DMS53 treated with DMSO at 0.1 percent for 48 hours (cell line): ENCODE data around the gene LIN37.

Source experiments
- DNase-seq: peaks from one replicate; lab custom pipeline; 2025; ENCODE audit not compliant: unreplicated experiment; lab: John Stamatoyannopoulos, UW

Gene LIN37

DNA sequence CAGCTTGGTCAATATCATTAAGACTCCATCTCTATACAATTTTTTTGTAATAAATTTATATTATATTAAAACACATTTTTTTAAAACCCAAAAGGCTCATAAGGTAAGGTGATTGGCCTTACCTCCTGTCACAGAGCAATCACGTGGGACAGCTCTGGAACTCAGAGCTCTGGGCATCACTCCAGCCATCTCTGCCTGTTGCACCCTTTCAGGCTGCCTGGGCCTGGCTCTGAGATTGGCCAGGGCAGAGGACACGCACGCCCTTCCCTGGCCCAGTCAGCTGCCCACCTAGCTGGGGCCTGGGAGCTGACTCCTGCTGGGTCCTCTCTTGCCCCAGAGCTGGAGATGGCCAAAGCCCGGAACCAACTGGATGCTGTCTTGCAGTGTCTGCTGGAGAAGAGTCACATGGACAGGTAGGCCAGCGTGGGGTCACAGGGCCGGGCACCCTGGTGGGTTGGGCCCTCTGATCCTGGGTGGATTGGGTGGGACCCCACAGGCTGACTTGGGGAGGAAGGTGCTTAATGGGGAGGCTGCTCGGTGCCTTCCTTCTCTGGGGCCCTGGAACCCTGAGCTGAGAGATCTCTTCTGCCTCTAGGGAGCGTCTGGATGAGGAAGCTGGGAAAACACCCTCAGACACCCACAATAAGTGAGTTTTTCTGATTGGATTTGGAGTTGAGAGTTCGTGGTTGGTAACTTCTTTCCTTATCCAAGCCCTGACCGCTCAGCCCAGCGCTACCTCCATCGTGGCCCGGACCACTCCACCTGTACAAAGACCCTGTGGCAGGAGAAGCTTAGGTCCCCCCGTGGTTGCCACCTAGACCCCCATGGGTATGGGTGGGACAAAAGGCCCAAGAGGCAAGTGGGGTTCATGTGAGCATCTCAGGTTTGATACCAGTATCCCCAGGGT lies 3.7 kb downstream of the LIN37 start:
- DNase-seq: no peak

DNA sequence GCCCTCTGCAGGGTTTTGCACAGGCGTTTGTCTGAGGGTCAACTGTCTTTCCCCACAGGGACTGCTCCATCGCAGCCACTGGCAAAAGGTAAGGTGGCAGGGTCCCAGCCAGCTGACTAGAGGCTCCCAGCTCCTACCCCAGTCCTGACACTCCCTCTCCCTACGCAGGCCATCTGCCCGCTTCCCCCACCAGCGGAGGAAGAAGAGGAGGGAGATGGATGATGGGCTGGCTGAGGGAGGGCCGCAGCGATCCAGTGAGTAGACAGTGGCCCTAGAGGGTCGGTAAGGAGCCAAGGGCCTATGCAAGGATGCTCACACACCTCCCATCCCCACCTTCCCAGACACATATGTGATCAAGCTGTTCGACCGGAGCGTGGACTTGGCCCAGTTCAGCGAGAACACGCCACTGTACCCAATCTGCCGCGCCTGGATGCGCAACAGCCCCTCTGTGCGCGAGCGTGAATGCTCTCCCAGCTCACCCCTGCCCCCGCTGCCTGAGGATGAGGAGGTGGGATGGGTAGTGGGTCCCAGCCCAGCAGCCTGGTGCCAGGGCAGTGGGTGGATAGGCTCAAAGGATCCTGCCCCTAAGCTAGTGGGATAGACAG lies 4.5 kb downstream of the LIN37 start:
- no peak for DNase-seq

DNA sequence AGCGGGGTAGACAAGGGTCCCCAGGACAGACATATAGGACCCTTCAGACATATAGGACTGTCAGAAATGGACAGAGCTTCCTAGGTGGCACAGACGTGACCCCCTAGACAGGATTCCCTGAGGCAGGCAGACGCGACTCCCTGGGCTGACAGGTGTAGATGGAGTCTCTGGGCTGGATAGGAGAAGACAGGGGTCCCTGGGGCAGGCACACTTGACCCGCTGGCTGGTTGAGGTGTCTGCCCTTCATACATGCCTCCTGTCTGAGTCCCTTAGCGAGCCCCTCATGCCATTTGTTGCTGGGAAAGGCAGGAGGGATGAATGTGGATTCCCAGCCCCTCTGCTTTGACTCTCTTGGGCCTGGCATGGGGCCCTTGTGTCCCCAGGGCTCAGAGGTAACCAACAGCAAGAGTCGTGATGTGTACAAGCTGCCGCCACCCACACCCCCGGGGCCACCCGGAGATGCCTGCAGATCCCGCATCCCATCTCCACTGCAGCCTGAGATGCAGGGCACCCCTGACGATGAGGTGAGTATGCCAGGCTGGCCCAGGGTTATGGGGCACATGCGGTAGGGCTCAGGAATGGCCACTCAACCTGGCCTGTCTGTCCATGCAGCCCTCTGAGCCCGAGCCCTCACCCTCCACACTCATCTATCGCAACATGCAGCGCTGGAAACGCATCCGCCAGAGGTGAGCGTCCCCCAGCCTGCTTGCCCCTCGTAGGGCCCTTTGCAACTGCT lies 5.4 kb downstream of the LIN37 start:
- DNase-seq: no peak

GRCh38 chr19:35754370-35755130 lies 6.2 kb downstream of the LIN37 start:
- DNase-seq: no peak

DNA sequence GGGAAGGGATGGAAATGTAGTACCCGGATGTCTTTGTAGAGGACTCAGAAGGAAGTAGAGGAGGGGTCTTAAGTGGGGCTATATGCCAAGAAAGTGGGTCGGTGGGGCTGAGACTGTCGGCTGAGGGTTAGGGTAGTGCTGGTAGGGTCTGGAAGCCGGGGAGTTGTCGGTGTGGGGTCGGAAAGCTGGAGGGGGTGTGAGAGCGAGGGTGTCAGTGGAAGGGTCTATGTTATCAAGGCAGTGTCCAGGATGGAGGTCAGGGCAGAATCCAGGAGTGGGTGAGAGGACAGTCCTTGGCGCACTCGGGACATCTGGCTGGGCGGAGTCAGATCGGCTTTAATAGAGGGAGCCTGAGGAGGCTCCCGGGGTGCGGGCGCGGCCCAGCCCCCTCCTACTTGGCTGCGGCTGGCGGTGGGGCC lies 6.8 kb downstream of the LIN37 start:
- no peak for DNase-seq

DNA sequence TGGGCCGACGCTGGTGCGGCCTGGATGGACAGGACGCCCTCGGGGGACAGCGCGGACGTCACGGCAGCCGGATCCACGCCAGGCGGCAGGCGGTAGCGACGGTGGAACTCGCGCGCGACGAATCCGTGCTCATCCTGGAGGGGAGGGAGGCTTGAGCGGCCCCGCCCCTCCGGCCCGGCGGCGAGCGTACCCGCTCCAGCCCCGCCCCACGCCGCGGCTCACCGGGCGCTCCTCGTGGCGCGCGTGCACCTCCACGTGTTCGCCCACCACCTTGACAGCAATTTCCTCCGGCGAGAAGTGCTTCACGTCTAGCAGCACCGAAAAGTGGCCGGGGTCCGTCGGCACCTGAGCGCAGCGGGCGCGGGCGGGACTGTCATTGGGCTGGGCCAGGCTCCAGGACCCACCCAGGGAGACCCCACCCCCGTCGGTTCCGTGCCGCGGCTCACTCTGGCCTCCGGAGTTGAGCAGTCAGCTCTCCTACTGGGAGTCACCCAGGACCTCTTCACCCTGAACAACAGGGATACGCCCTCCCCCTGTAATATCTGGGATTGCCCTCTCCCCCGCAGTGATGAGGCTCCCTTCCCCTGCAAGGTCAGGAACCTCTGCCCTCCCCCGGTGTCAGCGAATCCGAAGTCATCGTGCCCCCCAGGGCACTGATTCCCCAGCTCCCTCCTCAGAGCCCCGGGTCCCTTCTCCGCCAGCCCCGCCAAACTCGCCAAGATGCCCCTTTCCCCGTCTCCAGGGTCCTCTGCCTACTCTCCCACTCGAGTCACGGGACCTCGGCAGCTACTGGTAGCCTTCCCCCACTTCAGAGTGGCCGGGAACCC lies 7.4 kb downstream of the LIN37 start:
- DNase-seq: no peak

DNA sequence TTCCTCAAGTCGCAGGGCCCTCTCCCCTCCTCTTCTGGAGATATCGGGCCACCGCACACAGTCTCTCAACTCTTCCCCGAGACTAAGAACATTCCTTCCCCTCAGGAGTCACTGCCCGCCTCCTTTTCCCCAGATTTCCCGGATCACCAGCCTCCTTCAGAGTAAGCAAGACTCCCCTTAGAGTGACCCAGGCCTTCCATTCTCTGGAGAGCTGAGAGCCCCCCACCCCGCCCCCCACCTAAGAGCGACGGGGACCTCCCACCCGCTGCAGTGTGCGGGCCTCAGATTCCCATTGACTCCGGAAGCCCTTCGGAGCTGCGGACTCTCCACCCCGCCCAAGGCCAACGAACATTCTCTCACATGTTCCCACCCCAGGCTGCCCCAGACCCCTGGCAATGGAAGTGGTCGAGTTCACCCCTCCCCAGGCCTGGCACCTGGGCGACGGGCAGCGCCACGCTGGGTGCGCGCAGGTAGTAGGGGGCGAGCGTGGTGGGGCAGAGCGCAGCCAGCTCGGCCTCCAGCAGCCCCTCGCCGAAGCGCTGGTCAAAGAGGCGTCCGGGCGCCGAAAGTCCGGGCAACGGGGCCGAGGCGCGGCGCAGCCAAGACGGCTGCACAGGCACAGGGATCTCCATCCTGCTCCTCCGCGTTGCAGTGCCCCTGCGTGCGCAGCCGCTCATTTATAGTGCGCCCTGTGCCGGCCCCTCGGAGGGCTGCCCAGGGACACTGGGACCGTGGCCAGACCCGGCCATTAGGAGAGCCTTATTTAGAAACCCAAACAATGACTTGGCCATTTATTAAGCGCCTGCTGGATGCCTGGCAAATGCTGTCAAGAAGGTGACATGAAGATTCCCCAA lies 8.2 kb downstream of the LIN37 start, which contains the start of gene HSPB6:
Gene HSPB6, minus strand, starts transcription at position 653 of the 854 bp plus-strand sequence. Its CDS starts 21 bp downstream, at position 632.
- DNase-seq: peak; percentile 43

GRCh38 chr19:35757231-35757748 lies 8.9 kb downstream of the LIN37 start:
- DNase-seq: no peak

GRCh38 chr19:35757749-35758608 lies 9.6 kb downstream of the LIN37 start, which contains the start of gene PROSER3:
Gene PROSER3 (plus strand): TSS chr19:35758176. CDS start chr19:35758216, 40 bp downstream.
- peak; percentile 100 for DNase-seq

GRCh38 chr19:35759697-35760096 lies 11.3 kb downstream of the LIN37 start:
- DNase-seq: no peak

- no peak for DNase-seq
Measured at GRCh38 chr19:35760711-35761349, 12.5 kb downstream of the LIN37 start.

- no peak for DNase-seq
Measured at GRCh38 chr19:35764432-35765315, 16.3 kb downstream of the LIN37 start.

DNA sequence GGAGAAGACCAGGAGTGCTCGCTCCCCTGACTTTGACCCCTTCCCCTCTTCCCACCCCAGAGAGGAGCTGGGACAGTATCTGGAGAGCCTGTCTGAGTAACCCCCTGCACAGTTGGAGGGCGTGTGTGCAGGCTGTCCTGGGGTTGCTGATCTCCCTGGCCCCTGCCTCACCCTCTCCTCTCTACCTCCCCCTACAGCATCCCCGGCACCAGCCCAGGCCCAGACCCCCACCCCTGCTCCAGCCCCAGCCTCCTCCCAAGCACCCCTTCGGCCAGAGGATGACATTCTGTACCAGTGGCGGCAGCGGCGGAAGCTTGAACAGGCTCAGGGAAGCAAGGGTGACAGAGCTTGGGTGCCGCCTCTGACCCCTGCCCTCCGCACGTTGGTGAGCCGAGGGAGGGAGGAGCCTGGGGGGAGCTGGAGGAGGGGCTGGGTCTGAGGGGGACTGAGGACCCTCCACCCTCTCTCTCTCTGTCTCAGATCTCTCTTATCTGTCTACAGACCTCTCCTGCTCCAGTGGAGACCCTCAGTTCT lies 18.3 kb downstream of the LIN37 start:
- DNase-seq: no peak

- no peak for DNase-seq
Measured at GRCh38 chr19:35767288-35768081, 19.1 kb downstream of the LIN37 start.

DNA sequence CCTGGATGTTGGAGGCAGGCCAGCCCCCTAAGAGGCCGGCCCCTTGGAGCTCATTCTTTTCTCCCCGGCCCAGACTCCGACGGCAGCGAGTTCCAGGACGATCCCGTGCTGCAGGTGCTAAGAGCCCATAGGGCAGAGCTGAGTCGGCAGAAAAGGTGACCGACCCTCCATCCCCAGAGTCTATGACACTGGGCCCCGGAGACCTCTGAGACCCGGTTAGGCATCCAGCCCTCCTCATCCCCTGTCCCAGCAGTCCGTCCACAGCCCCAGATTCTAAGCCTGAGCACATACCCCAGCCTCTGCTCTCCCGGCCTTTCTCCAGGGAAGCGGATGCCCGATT lies 19.7 kb downstream of the LIN37 start:
- DNase-seq: no peak
